Natural killer cell (primary cell): ENCODE measurements around the gene EHD3. TPM values are rescaled to one million over a fixed set of nuclear protein-coding genes. Genes with fewer than 3 reads are reported as not detected.

Source experiments
- ATAC-seq, 3 donors: fragments of 150-1000 bp in 2 of 3; fragments of 200-7000 bp in 1 of 3; cut with Tn5 transposase; 1 replicate in 1 of 3; 2 replicates in 2 of 3; pipeline ENCODE4 v1.10.0; 2021; ENCODE audit warnings: mild to moderate bottlenecking in 2 of 3, moderate library complexity in 2 of 3
- DNase-seq, 2 donors: peaks; one replicate each; pipeline versions ENCODE4 v3.0.0 to v3.0.0-alpha.2; 2013 to 2021; ENCODE audit warnings: mixed read lengths in 1 of 2
- H3K27ac ChIP-seq: one replicate; pipeline ENCODE4 v1.5.1; 2013; ENCODE audit warnings: mild to moderate bottlenecking, low read length
- H3K27me3 ChIP-seq: one replicate; pipeline ENCODE4 v1.6.1; 2013; ENCODE audit warnings: low read length; ENCODE audit not compliant: control insufficient read depth, insufficient read depth
- H3K36me3 ChIP-seq: one replicate; pipeline ENCODE4 v1.6.1; 2013; ENCODE audit warnings: low read length; ENCODE audit not compliant: control insufficient read depth, insufficient read depth
- H3K4me1 ChIP-seq: one replicate; pipeline ENCODE4 v1.6.1; 2013; ENCODE audit warnings: low read length; ENCODE audit not compliant: control insufficient read depth, insufficient read depth
- H3K4me3 ChIP-seq: one replicate; pipeline ENCODE4 v1.5.1; 2013; ENCODE audit warnings: low read length
- H3K9me3 ChIP-seq: one replicate; pipeline ENCODE4 v1.6.1; 2013; ENCODE audit warnings: low read length; ENCODE audit not compliant: control insufficient read depth, insufficient read depth
- H3K27ac Mint-ChIP-seq, 2 donors: one replicate each; pipeline ENCODE4 v1.8.0; 2022; ENCODE audit warnings: mild to moderate bottlenecking in 2 of 2, mixed read lengths in 2 of 2, moderate library complexity in 1 of 2
- H3K27me3 Mint-ChIP-seq, 2 donors: one replicate each; pipeline ENCODE4 v1.8.0; 2022; ENCODE audit warnings: low read depth in 2 of 2, mixed read lengths in 2 of 2
- H3K36me3 Mint-ChIP-seq: one replicate; pipeline ENCODE4 v1.8.0; 2022; ENCODE audit warnings: mixed read lengths
- H3K4me1 Mint-ChIP-seq, 2 donors: one replicate each; pipeline ENCODE4 v1.8.0; 2022; ENCODE audit warnings: mixed read lengths in 2 of 2
- H3K4me3 Mint-ChIP-seq: one replicate; pipeline ENCODE4 v1.8.0; 2022; ENCODE audit warnings: mild to moderate bottlenecking, moderate library complexity, mixed read lengths
- H3K9me3 Mint-ChIP-seq, 2 donors: one replicate each; pipeline ENCODE4 v1.8.0; 2022; ENCODE audit warnings: mixed read lengths in 2 of 2
- CTCF ChIP-seq: fragments of 200-600 bp; IDR thresholded peaks from one replicate; pipeline ENCODE4 v1.8.0; 2022; ENCODE audit warnings: antibody characterized with exemption
- WGBS: methylation state at CpG from one replicate; pipeline ENCODE4 v1.1.7; 2013; ENCODE audit warnings: missing lambda C conversion rate; ENCODE audit not compliant: insufficient coverage; 5-methylcytosine and 5-hydroxymethylcytosine counted together
- intact Hi-C: fragments of 100-400 bp; cut with micrococcal nuclease; formaldehyde crosslinking; loops from one replicate; pipeline ENCODE4 v1.14.2; 2022
- total RNA-seq, 4 donors: library from RNA; stranded (reverse); fragments of 120-200 nt in 1 of 4; gene quantifications; one replicate each; pipeline versions ENCODE4 v1.2.3 to v1.2.4, GENCODE V29; 2013 to 2022

Gene EHD3
- total RNA-seq, 3 donors from 2014 or later (not counting 1 experiment from before 2014, with no cell fraction given), result 5.6 to 7.8 (median 7.2) TPM

GRCh38 chr2:31189141-31189540 lies 44.8 kb upstream of the EHD3 start:
- 86% methylated on average over 4 of the region's 4 CpGs for WGBS
- Histone ChIP-seq H3K4me3 (no peak overlapping the region), H3K4me1 (no peaks in the 10 kb centered on the region), H3K36me3 (no peaks in the 10 kb centered on the region), H3K9me3 (no peaks in the 10 kb centered on the region), H3K27ac (no peak overlapping the region), H3K27me3 (no peaks in the 10 kb centered on the region)
- intact Hi-C loops, result no loop called here
- Mint-ChIP-seq H3K36me3 (peaks cover 4% of the 10 kb centered on the region), H3K27me3 (peaks cover 9 to 12% of the 10 kb centered on the region in 2 donors), H3K27ac (no peak overlapping the region), H3K4me3 (no peak overlapping the region), H3K9me3 (no peaks in the 10 kb centered on the region), H3K4me1 (no peaks in the 10 kb centered on the region)
- TF ChIP-seq CTCF, result no peak
- ATAC-seq, result no peak
- DNase-seq, result no peak

- Histone ChIP-seq H3K36me3 (no peaks in the 10 kb centered on the region), H3K4me3 (no peak overlapping the region), H3K9me3 (no peaks in the 10 kb centered on the region), H3K27me3 (no peaks in the 10 kb centered on the region), H3K27ac (no peak overlapping the region), H3K4me1 (no peaks in the 10 kb centered on the region)
- Mint-ChIP-seq H3K27ac (no peak overlapping the region), H3K4me1 (no peaks in the 10 kb centered on the region), H3K9me3 (no peaks in the 10 kb centered on the region), H3K27me3 (peaks cover 1 to 9% of the 10 kb centered on the region in 2 donors), H3K36me3 (no peaks in the 10 kb centered on the region), H3K4me3 (no peak overlapping the region)
- no peak for ATAC-seq
- no peak for TF ChIP-seq CTCF
- intact Hi-C loops, result no loop called here
- WGBS, result 100% methylated on average over 1 of the region's 1 CpG
- DNase-seq, result no peak
These were observed 43.8 kb upstream of the EHD3 start for GRCh38 chr2:31190188-31190587.

GRCh38 chr2:31191931-31192330 lies 42.0 kb upstream of the EHD3 start:
- no peaks in the 10 kb centered on the region for H3K9me3 Mint-ChIP-seq
- intact Hi-C loops, result no loop called here
- H3K27me3 Mint-ChIP-seq, result peaks cover 0 to 9% of the 10 kb centered on the region in 2 donors
- no peaks in the 10 kb centered on the region for H3K36me3 Mint-ChIP-seq
- Histone ChIP-seq H3K9me3 (no peaks in the 10 kb centered on the region), H3K27ac (no peak overlapping the region), H3K27me3 (no peaks in the 10 kb centered on the region), H3K4me3 (no peak overlapping the region), H3K4me1 (no peaks in the 10 kb centered on the region), H3K36me3 (no peaks in the 10 kb centered on the region)
- DNase-seq (no peak), ATAC-seq (no peak)
- H3K4me3 Mint-ChIP-seq, result no peak overlapping the region
- WGBS, result 93% methylated on average over 11 of the region's 11 CpGs
- no peak overlapping the region for H3K27ac Mint-ChIP-seq
- no peak for TF ChIP-seq CTCF
- H3K4me1 Mint-ChIP-seq, result no peaks in the 10 kb centered on the region

GRCh38 chr2:31192396-31192795 lies 41.6 kb upstream of the EHD3 start:
- 94% methylated on average over 2 of the region's 2 CpGs for WGBS
- no peaks in the 10 kb centered on the region for H3K4me1 Mint-ChIP-seq
- no peak for ATAC-seq

More at GRCh38 chr2:31192396-31192795, 41.6 kb upstream of the EHD3 start:
- Mint-ChIP-seq H3K27ac (no peak overlapping the region), H3K9me3 (no peaks in the 10 kb centered on the region), H3K4me3 (no peak overlapping the region), H3K27me3 (peaks cover 0 to 9% of the 10 kb centered on the region in 2 donors), H3K36me3 (no peaks in the 10 kb centered on the region)
- TF ChIP-seq CTCF, result no peak
- Histone ChIP-seq H3K9me3 (no peaks in the 10 kb centered on the region), H3K4me3 (no peak overlapping the region), H3K27ac (no peak overlapping the region), H3K27me3 (no peaks in the 10 kb centered on the region), H3K4me1 (no peaks in the 10 kb centered on the region), H3K36me3 (no peaks in the 10 kb centered on the region)
- DNase-seq, result no peak
- intact Hi-C loops, result no loop called here
